Measurements from ENCODE around the gene NADSYN1. TPM values are rescaled to one million over a fixed set of nuclear protein-coding genes. Genes with fewer than 3 reads are reported as not detected.

The NADSYN1 gene
- total RNA-seq, 1 donor from 2014 or later: 66.7 TPM

GRCh38 chr11:71543866-71544265 is 90.9 kb downstream of the NADSYN1 start:
- no peak for DNase-seq (ENCODE audit: low read depth)
- Histone ChIP-seq H3K27me3 (ENCODE audit: control insufficient read depth, insufficient read depth, low read length) (peaks cover 9% of the 10 kb centered on the region), H3K4me3 (ENCODE audit: low read depth, low read length) (no peak overlapping the region), H3K36me3 (ENCODE audit: control insufficient read depth, insufficient read depth, low read length) (no peaks in the 10 kb centered on the region)
- TF ChIP-seq CTCF (IDR thresholded peaks at IDR 0.05; ENCODE audit: insufficient read depth, low read length, poor library complexity, severe bottlenecking): no peak

GRCh38 chr11:71544525-71545214 is 91.7 kb downstream of the NADSYN1 start:
- Histone ChIP-seq H3K4me3 (ENCODE audit: low read depth, low read length) (no peak overlapping the region), H3K36me3 (ENCODE audit: control insufficient read depth, insufficient read depth, low read length) (no peaks in the 10 kb centered on the region), H3K27me3 (ENCODE audit: control insufficient read depth, insufficient read depth, low read length) (peaks cover 11% of the 10 kb centered on the region)
- no peak for DNase-seq (ENCODE audit: low read depth)
- no peak for TF ChIP-seq CTCF (IDR thresholded peaks at IDR 0.05; ENCODE audit: insufficient read depth, low read length, poor library complexity, severe bottlenecking)

- Histone ChIP-seq H3K36me3 (ENCODE audit: control insufficient read depth, insufficient read depth, low read length) (no peaks in the 10 kb centered on the region), H3K27me3 (ENCODE audit: control insufficient read depth, insufficient read depth, low read length) (peaks cover 15% of the 10 kb centered on the region), H3K4me3 (ENCODE audit: low read depth, low read length) (no peak overlapping the region)
- DNase-seq (ENCODE audit: low read depth): no peak
- no peak for TF ChIP-seq CTCF (IDR thresholded peaks at IDR 0.05; ENCODE audit: insufficient read depth, low read length, poor library complexity, severe bottlenecking)
These were observed 92.5 kb downstream of the NADSYN1 start for GRCh38 chr11:71545405-71545966.

GRCh38 chr11:71548120-71548519 is 95.1 kb downstream of the NADSYN1 start, which contains the start of gene KRTAP5-9:
TSS of gene KRTAP5-9 (plus strand) at chr11:71548420. CDS start at chr11:71548658, 238 bp downstream.
- DNase-seq (ENCODE audit: low read depth): no peak
- no peak within 1 kb of the TSS for H3K4me3 ChIP-seq (ENCODE audit: low read depth, low read length)
- H3K27me3 ChIP-seq (ENCODE audit: control insufficient read depth, insufficient read depth, low read length): peaks cover 13% of the 10 kb centered on the region
- no peaks in the 10 kb centered on the region for H3K36me3 ChIP-seq (ENCODE audit: control insufficient read depth, insufficient read depth, low read length)
- no peak for TF ChIP-seq CTCF (IDR thresholded peaks at IDR 0.05; ENCODE audit: insufficient read depth, low read length, poor library complexity, severe bottlenecking)

GRCh38 chr11:71548716-71549151 is 95.7 kb downstream of the NADSYN1 start:
- DNase-seq (ENCODE audit: low read depth): no peak
- TF ChIP-seq CTCF (IDR thresholded peaks at IDR 0.05; ENCODE audit: insufficient read depth, low read length, poor library complexity, severe bottlenecking): no peak
- Histone ChIP-seq H3K4me3 (ENCODE audit: low read depth, low read length) (no peak overlapping the region), H3K27me3 (ENCODE audit: control insufficient read depth, insufficient read depth, low read length) (peaks cover 13% of the 10 kb centered on the region), H3K36me3 (ENCODE audit: control insufficient read depth, insufficient read depth, low read length) (no peaks in the 10 kb centered on the region)

Other genes starting within 250 kb of the NADSYN1 start
- 12.5 and 16.0 TPM in 2 replicates for gene SHANK2, start 200.6 kb upstream of the NADSYN1 start, total RNA-seq
- gene DHCR7, start 4.8 kb upstream of the NADSYN1 start, total RNA-seq: 88.8 and 105 TPM in 2 replicates
- not detected in 2 replicates for gene KRTAP5-7, start 74.1 kb downstream of the NADSYN1 start, total RNA-seq
- not detected in 2 replicates for gene KRTAP5-8, start 84.8 kb downstream of the NADSYN1 start, total RNA-seq
- gene KRTAP5-9, start 95.2 kb downstream of the NADSYN1 start, total RNA-seq: not detected in 2 replicates
- gene KRTAP5-10, start 112.4 kb downstream of the NADSYN1 start, total RNA-seq: not detected in 2 replicates
- not detected in 2 replicates for gene KRTAP5-11, start 129.7 kb downstream of the NADSYN1 start, total RNA-seq